ENCODE data around the gene NPM3.

GRCh38 chr10:101766306-101766705, 16.9 kb downstream of the NPM3 start:
- TF ChIP-seq EZH2 (IDR thresholded peaks at IDR 0.05; ENCODE audit: insufficient read depth, poor library complexity, severe bottlenecking) (no peak), EZH2phosphoT487 (IDR thresholded peaks at IDR 0.05; ENCODE audit: insufficient read depth, low read depth) (no peak)

Measured in GM23248 (cell line).